OCI-LY7 (cell line): ENCODE results near the gene ST6GALNAC5. TPM values are rescaled to one million over a fixed set of nuclear protein-coding genes. Genes with fewer than 3 reads are reported as not detected.
A peak's percentile ranks its signal among the peaks of the same experiment; 100 is the strongest.

Experiments
- BruUV-seq: library from RNA; stranded (reverse); fragments of 400-500 nt; replicated peaks from 2 replicates; lab custom pipeline; 2021; lab: Mats Ljungman, UMichigan
- CTCF ChIA-PET: fragments of 300-600 bp; sonication (Branson Sonifier 250); formaldehyde crosslinking; loops from one replicate; lab custom pipeline; 2022; ENCODE audit warnings: antibody characterized with exemption; ENCODE audit not compliant: unreplicated experiment; lab: Charles Lee
- POLR2A ChIA-PET: fragments of 300-600 bp; sonication (Branson Sonifier 250); formaldehyde crosslinking; loops from one replicate; lab custom pipeline; 2022; ENCODE audit warnings: antibody characterized with exemption; lab: Charles Lee
- DNase-seq: peaks from one replicate; pipeline ENCODE4 v3.0.0-alpha.2; 2015; ENCODE audit warnings: low spot score
- H2AFZ ChIP-seq: fragments of 200-600 bp; sonication (generic), shearing (Covaris generic); 2 replicates; pipeline ENCODE4 v1.6.1; 2014; ENCODE audit warnings: mild to moderate bottlenecking, antibody characterized with exemption, low read length, moderate library complexity
- H3K27ac ChIP-seq: fragments of 200-600 bp; sonication (generic); 2 replicates; pipeline ENCODE4 v1.5.1; 2014; ENCODE audit warnings: mixed run types, low read depth, mild to moderate bottlenecking, moderate library complexity, low read length, inconsistent platforms; ENCODE audit not compliant: poor library complexity, severe bottlenecking
- H3K36me3 ChIP-seq: fragments of 200-600 bp; sonication (generic); 2 replicates; pipeline ENCODE4 v1.6.1; 2014; ENCODE audit warnings: mild to moderate bottlenecking, antibody characterized with exemption, low read length, moderate library complexity, mixed read lengths; ENCODE audit not compliant: insufficient read depth
- H3K4me1 ChIP-seq: fragments of 200-600 bp; sonication (generic); 2 replicates; pipeline ENCODE4 v1.5.1; 2014; ENCODE audit warnings: mild to moderate bottlenecking, low read length; ENCODE audit not compliant: insufficient read depth, poor library complexity, severe bottlenecking
- H3K4me2 ChIP-seq: fragments of 200-600 bp; sonication (generic); 2 replicates; pipeline ENCODE4 v1.6.1; 2014; ENCODE audit warnings: mild to moderate bottlenecking, low read length
- H3K4me3 ChIP-seq: fragments of 200-600 bp; sonication (generic); 2 replicates; pipeline ENCODE4 v1.5.1; 2014; ENCODE audit warnings: mild to moderate bottlenecking, low read depth, low read length; ENCODE audit not compliant: poor library complexity, severe bottlenecking
- H3K79me2 ChIP-seq: fragments of 200-600 bp; sonication (generic); 2 replicates; pipeline ENCODE4 v1.6.1; 2016; ENCODE audit warnings: low read depth, mild to moderate bottlenecking, low read length, moderate library complexity, mixed read lengths; ENCODE audit not compliant: insufficient read depth
- H3K9me2 ChIP-seq: fragments of 200-600 bp; sonication (generic); 2 replicates; pipeline ENCODE4 v1.6.1; 2016; ENCODE audit warnings: mild to moderate bottlenecking, low read length, mixed read lengths; ENCODE audit not compliant: insufficient read depth
- H3K9me3 ChIP-seq: fragments of 200-600 bp; sonication (generic); 2 replicates; pipeline ENCODE4 v1.6.1; 2014; ENCODE audit warnings: mild to moderate bottlenecking, mixed run types, low read length, mixed read lengths
- H4K20me1 ChIP-seq: fragments of 200-600 bp; sonication (generic); 2 replicates; pipeline ENCODE4 v1.6.1; 2014; ENCODE audit warnings: mild to moderate bottlenecking, antibody characterized with exemption, low read length, moderate library complexity, mixed read lengths; ENCODE audit not compliant: insufficient read depth
- CTCF ChIP-seq: fragments of 200-600 bp; sonication (generic); conservative IDR thresholded peaks from 2 replicates; pipeline ENCODE4 v1.5.1; 2014; ENCODE audit warnings: mild to moderate bottlenecking, antibody characterized with exemption, low read length, moderate library complexity, mixed read lengths
- EZH2phosphoT487 ChIP-seq: fragments of 200-600 bp; sonication (generic); IDR thresholded peaks from 2 replicates; pipeline ENCODE4 v1.6.1; 2018; ENCODE audit warnings: low read depth, borderline replicate concordance, mild to moderate bottlenecking, mixed run types, antibody characterized with exemption, low read length, moderate library complexity, mixed read lengths
- intact Hi-C: fragments of 100-400 bp; cut with micrococcal nuclease; formaldehyde crosslinking; loops from one replicate; pipeline ENCODE4 v1.10.0; 2022; ENCODE audit not compliant: unreplicated experiment
- total RNA-seq, 2 experiments: library from RNA; depleted of rRNA in 1 of 2; stranded (reverse); fragments of >200 nt in 1 of 2; shearing (Covaris generic) in 1 of 2; gene quantifications; 2 replicates each; pipeline ENCODE4 v1.2.3, GENCODE V29; 2014 to 2022

ST6GALNAC5 gene
- total RNA-seq, 2 experiments from 2014 or later = not detected

GRCh38 chr1:76901158-76901767 is 34.0 kb downstream of the ST6GALNAC5 start:
- H3K9me3 ChIP-seq = no peaks in the 10 kb centered on the region
- H3K36me3 ChIP-seq = no peaks in the 10 kb centered on the region
- H3K79me2 ChIP-seq = no peaks in the 10 kb centered on the region
- no peaks in the 10 kb centered on the region for H3K4me1 ChIP-seq
- CTCF ChIA-PET = no interaction called here
- no peak overlapping the region for H3K27ac ChIP-seq
- no peak overlapping the region for H3K4me2 ChIP-seq
- no peak overlapping the region for H3K4me3 ChIP-seq
- BruUV-seq = no TSS peak
- no peaks in the 10 kb centered on the region for H3K9me2 ChIP-seq
- POLR2A ChIA-PET = no interaction called here
- peak; percentile 55 for DNase-seq
- intact Hi-C loops = no loop called here
- H4K20me1 ChIP-seq = no peaks in the 10 kb centered on the region
- peak overlapping the region; percentile 24; the same call in 1 of the 2 replicates for H2AFZ ChIP-seq
- TF ChIP-seq CTCF (peak; percentile 86), EZH2phosphoT487 (no peak)

- ChIA-PET CTCF (interaction anchor here (0.5 kb wide), 1 partner anchor 282 kb away, joined by 3 read pairs; no protein-coding TSS in a partner anchor), POLR2A (no interaction called here)
- Histone ChIP-seq H3K9me3 (no peaks in the 10 kb centered on the region), H2AFZ (no peak overlapping the region), H3K9me2 (no peaks in the 10 kb centered on the region), H3K36me3 (no peaks in the 10 kb centered on the region), H3K4me2 (no peak overlapping the region), H3K4me3 (no peak overlapping the region), H3K79me2 (no peaks in the 10 kb centered on the region), H3K4me1 (no peaks in the 10 kb centered on the region), H4K20me1 (no peaks in the 10 kb centered on the region), H3K27ac (no peak overlapping the region)
- intact Hi-C loops = no loop called here
- no peak for DNase-seq
- no TSS peak for BruUV-seq
- TF ChIP-seq CTCF = no peak
- no peak for TF ChIP-seq EZH2phosphoT487
These were observed 38.8 kb downstream of the ST6GALNAC5 start for GRCh38 chr1:76905876-76906595.

GRCh38 chr1:76909311-76909710 is 42.0 kb downstream of the ST6GALNAC5 start:
- ChIA-PET POLR2A (no interaction called here), CTCF (no interaction called here)
- Histone ChIP-seq H4K20me1 (no peaks in the 10 kb centered on the region), H3K4me3 (no peak overlapping the region), H3K9me2 (no peaks in the 10 kb centered on the region), H3K36me3 (no peaks in the 10 kb centered on the region), H3K9me3 (no peaks in the 10 kb centered on the region), H3K27ac (no peak overlapping the region), H3K4me1 (no peaks in the 10 kb centered on the region), H2AFZ (no peak overlapping the region), H3K4me2 (no peak overlapping the region), H3K79me2 (no peaks in the 10 kb centered on the region)
- intact Hi-C loops = no loop called here
- BruUV-seq = no TSS peak
- DNase-seq = no peak
- no peak for TF ChIP-seq EZH2phosphoT487
- TF ChIP-seq CTCF = no peak
